GM10266 (cell line): Measurements from ENCODE around the gene IL4I1.

Experiments
- DNase-seq: peaks from one replicate; pipeline ENCODE4 v3.0.0; 2012; ENCODE audit errors: extremely low spot score
- TF ChIP-seq, protein P1 (sequence below): IDR thresholded peaks from 2 replicates; pipeline ENCODE4 v1.5.1; 2012; ENCODE audit warnings: mild to moderate bottlenecking, low read depth; ENCODE audit not compliant: control insufficient read depth, insufficient read depth; ENCODE audit errors: missing control alignments

IL4I1 gene

GRCh38 chr19:49859682-49860335 lies 36.9 kb downstream of the IL4I1 start:
- no peak for DNase-seq
- TF ChIP-seq, protein P1, sequence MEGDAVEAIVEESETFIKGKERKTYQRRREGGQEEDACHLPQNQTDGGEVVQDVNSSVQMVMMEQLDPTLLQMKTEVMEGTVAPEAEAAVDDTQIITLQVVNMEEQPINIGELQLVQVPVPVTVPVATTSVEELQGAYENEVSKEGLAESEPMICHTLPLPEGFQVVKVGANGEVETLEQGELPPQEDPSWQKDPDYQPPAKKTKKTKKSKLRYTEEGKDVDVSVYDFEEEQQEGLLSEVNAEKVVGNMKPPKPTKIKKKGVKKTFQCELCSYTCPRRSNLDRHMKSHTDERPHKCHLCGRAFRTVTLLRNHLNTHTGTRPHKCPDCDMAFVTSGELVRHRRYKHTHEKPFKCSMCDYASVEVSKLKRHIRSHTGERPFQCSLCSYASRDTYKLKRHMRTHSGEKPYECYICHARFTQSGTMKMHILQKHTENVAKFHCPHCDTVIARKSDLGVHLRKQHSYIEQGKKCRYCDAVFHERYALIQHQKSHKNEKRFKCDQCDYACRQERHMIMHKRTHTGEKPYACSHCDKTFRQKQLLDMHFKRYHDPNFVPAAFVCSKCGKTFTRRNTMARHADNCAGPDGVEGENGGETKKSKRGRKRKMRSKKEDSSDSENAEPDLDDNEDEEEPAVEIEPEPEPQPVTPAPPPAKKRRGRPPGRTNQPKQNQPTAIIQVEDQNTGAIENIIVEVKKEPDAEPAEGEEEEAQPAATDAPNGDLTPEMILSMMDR = no peak

DNA sequence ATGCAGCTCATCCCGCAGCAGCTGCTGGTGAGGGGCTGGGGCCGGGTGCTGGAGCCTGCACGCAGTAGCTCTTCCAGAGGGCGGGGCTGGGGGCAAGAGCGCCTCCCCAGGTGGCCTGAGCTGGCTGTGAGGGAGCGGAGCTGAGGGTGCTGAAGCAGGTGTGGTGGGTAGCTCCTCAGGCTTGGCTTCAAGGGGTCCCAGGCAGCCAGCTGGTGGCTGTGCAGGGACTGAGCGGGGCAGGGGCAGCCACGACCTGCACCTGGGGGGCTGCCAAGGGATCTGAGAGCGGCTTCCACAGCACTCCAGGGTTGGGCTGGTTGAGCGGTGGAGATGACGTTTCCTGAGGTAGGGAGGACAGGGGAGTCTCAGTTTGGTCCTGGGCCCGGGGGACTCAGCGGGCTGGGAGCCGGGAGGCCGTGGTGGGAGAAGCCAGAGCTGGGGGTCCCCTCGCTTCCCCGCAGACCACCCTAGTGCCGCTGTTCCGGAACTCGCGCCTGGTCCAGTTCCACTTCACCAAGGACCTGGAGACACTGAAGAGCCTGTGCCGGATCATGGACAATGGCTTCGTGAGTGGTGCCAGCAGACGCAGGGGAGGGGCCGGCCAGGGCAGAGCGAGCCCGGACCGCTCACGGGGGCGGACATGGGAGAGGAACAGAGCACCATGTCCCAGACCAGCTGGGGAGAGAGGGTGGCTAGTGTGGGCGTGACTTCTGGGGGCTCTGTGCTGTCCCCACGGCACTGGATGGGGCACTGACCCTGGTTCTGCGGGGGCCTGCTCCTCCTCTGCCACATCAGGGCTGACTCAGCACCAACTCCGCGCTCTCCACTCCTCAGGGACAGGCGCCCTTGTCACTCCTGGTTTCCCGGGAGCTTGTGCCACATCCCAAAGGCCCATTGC lies 38.4 kb downstream of the IL4I1 start:
- no peak for DNase-seq
- TF ChIP-seq, protein P1 = no peak

GRCh38 chr19:49857838-49858087 lies 38.9 kb downstream of the IL4I1 start:
- DNase-seq = no peak

DNA sequence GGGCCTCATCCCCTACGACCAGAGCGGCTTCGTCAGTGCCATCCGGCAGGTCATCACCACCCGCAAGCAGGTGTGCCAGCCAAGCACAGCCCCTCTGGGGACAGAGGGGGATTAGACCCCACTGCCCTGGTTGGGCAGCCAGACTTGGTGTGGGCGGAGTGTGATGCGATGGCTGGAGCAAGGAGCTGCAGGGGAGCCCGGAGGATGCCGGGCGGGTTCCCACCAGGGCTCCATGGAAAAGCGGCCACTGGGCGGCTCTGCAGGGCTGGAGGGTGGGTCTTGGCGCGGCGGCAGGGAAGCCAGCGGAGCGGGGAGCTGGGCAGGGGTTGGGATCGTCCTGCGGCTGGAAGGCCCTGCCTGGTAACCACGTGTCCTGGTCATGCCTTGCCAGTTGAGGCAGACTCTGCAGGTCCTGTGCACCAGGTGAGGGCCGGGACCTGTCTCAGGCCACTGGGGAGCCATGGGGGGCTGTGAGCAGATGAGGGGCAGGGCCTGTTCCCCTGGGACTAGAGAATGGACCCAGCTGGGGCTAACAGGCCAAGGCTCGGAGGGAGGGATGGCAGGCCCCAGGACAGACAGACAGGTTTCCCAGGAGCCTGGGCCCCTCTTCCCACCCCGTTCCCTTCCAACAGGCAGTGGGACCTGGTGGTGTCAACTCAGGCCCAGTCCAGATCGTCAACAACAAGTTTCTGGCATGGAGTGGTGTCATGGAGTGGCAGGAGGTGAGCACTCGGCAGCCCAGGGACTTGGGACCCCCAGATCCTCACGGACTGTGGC lies 39.4 kb downstream of the IL4I1 start:
- TF ChIP-seq, protein P1 = no peak
- no peak for DNase-seq

More at GRCh38 chr19:49857838-49858087, 38.9 kb downstream of the IL4I1 start:
- TF ChIP-seq, protein P1 = no peak

- TF ChIP-seq, protein P1 = no peak
- DNase-seq = no peak
Observed at GRCh38 chr19:49856574-49857021, 40.1 kb downstream of the IL4I1 start.

DNA sequence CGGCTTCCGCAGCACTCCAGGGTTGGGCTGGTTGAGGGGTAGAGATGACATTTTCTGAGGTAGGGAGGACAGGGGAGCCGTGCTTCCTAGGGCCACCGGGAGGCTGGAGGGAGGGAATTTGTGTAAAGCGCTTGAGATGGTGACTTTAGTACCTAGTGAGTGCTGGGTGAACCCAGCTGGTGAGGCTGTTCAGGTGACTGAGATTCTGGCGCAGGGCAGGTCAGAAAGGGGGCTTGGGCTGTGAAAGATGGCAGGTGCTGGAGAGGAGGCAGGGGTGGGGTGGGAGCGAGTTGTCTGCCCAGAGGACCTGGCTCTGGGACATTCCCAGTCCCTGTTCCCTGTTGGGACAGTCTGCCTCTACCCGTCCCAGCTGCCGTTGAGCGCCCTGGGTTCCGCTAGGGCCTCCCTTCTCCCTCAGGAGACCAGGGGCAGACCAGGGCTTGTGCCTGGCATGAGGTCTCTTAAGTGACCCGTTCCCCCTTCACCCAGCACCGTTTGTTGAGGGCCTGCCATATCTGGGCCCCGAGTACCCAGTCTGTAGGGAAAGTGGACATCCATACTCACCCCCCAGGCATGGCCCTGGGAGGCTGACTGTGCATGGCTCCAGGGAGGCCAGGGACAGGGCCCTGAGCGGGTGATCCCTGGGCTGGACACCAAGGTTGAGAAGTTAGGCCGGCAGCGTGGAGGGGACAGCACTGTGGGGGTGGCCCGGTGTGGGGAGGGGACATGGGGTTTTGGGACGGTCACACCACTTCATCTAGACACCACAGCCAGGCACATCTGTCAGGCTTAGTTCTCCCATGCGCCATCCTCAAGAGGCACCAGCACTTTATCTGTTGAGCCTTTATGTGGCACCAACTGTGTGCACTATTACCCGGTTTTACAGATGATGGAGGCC lies 40.8 kb downstream of the IL4I1 start:
- TF ChIP-seq, protein P1 = no peak
- DNase-seq = no peak
